ENCODE data around the gene FGF6.

The FGF6 gene

GRCh38 chr12:4445156-4446101 is at the start of gene FGF6:
FGF6 (minus strand) TSS chr12:4445815; CDS start chr12:4445570, 245 bp downstream.
- ChIA-PET POLR2A (interaction anchor here (0.9 kb wide), 1 partner anchor 8 kb away, joined by 3 read pairs; no protein-coding TSS in a partner anchor), CTCF (no interaction called here)
- no peak for DNase-seq (ENCODE audit: extremely low spot score)
- TF ChIP-seq SP1 (IDR thresholded peaks at IDR 0.05) (no peak), TARDBP (IDR thresholded peaks at IDR 0.05) (no peak), ARNT (IDR thresholded peaks at IDR 0.05) (no peak), NFRKB (IDR thresholded peaks at IDR 0.05) (no peak), ELF4 (IDR thresholded peaks at IDR 0.05) (no peak), FOXA1 (IDR thresholded peaks at IDR 0.05) (no peak), HDGF (IDR thresholded peaks at IDR 0.05; ENCODE audit: borderline replicate concordance) (no peak), LEF1 (IDR thresholded peaks at IDR 0.05; ENCODE audit: borderline replicate concordance) (no peak), FOXM1 (IDR thresholded peaks at IDR 0.05; ENCODE audit: borderline replicate concordance) (no peak), CTBP1 (IDR thresholded peaks at IDR 0.05; ENCODE audit: borderline replicate concordance) (no peak), ZNF384 (IDR thresholded peaks at IDR 0.05) (no peak), SUZ12 (IDR thresholded peaks at IDR 0.05) (no peak), FOXK2 (IDR thresholded peaks at IDR 0.05) (no peak), BHLHE40 (IDR thresholded peaks at IDR 0.05; ENCODE audit: borderline replicate concordance) (no peak), L3MBTL2 (conservative IDR thresholded peaks at IDR 0.05) (no peak)
- TF ChIP-seq, protein P1, sequence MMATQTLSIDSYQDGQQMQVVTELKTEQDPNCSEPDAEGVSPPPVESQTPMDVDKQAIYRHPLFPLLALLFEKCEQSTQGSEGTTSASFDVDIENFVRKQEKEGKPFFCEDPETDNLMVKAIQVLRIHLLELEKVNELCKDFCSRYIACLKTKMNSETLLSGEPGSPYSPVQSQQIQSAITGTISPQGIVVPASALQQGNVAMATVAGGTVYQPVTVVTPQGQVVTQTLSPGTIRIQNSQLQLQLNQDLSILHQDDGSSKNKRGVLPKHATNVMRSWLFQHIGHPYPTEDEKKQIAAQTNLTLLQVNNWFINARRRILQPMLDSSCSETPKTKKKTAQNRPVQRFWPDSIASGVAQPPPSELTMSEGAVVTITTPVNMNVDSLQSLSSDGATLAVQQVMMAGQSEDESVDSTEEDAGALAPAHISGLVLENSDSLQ (IDR thresholded peaks at IDR 0.05), result no peak

GRCh38 chr12:4490973-4491372 is 45.4 kb upstream of the FGF6 start:
- TF ChIP-seq CTBP1 (IDR thresholded peaks at IDR 0.05; ENCODE audit: borderline replicate concordance) (no peak), LEF1 (IDR thresholded peaks at IDR 0.05; ENCODE audit: borderline replicate concordance) (no peak), FOXK2 (IDR thresholded peaks at IDR 0.05) (no peak), NFRKB (IDR thresholded peaks at IDR 0.05) (no peak), TARDBP (IDR thresholded peaks at IDR 0.05) (no peak), SUZ12 (IDR thresholded peaks at IDR 0.05) (no peak), HDGF (IDR thresholded peaks at IDR 0.05; ENCODE audit: borderline replicate concordance) (no peak), FOXM1 (IDR thresholded peaks at IDR 0.05; ENCODE audit: borderline replicate concordance) (no peak), ZNF384 (IDR thresholded peaks at IDR 0.05) (no peak), ARNT (IDR thresholded peaks at IDR 0.05) (no peak), BHLHE40 (IDR thresholded peaks at IDR 0.05; ENCODE audit: borderline replicate concordance) (no peak), FOXA1 (IDR thresholded peaks at IDR 0.05) (no peak), L3MBTL2 (conservative IDR thresholded peaks at IDR 0.05) (no peak), SP1 (IDR thresholded peaks at IDR 0.05) (no peak), ELF4 (IDR thresholded peaks at IDR 0.05) (no peak)
- TF ChIP-seq, protein P1 (IDR thresholded peaks at IDR 0.05), result no peak
- POLR2A ChIA-PET, result no interaction called here
- DNase-seq (ENCODE audit: extremely low spot score), result no peak
- CTCF ChIA-PET, result no interaction called here

DNA sequence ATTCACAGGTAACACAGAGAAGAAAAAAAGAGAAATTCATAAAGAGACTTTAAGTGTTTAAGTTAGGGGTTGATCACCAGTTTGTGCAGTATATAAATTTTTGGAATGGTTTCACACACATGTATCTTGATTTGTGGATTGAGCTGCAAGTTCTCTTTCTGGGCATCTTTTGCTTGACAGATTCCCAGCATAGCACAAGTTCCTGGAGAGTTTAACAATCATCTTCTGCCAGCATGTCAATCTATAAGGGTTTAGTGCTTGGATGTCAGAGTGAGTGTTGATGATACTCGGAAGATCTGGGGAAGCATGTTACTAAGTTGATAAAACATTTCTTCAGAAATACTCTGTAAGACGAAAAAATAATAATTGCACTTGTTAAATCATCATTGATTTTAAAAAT is 43.9 kb upstream of the FGF6 start:
- no peak for DNase-seq (ENCODE audit: extremely low spot score)
- ChIA-PET CTCF (no interaction called here), POLR2A (no interaction called here)
- TF ChIP-seq L3MBTL2 (conservative IDR thresholded peaks at IDR 0.05), result no peak
- no peak for TF ChIP-seq SUZ12 (IDR thresholded peaks at IDR 0.05)
- no peak for TF ChIP-seq FOXA1 (IDR thresholded peaks at IDR 0.05)
- TF ChIP-seq FOXK2 (IDR thresholded peaks at IDR 0.05), result no peak
- TF ChIP-seq BHLHE40 (IDR thresholded peaks at IDR 0.05; ENCODE audit: borderline replicate concordance), result no peak
- no peak for TF ChIP-seq SP1 (IDR thresholded peaks at IDR 0.05)

- ChIA-PET CTCF (no interaction called here), POLR2A (no interaction called here)
- DNase-seq (ENCODE audit: extremely low spot score), result no peak
- no peak for TF ChIP-seq ZNF384 (IDR thresholded peaks at IDR 0.05)
- TF ChIP-seq, protein P1 (IDR thresholded peaks at IDR 0.05), result no peak
- TF ChIP-seq BHLHE40 (IDR thresholded peaks at IDR 0.05; ENCODE audit: borderline replicate concordance), result no peak
- no peak for TF ChIP-seq HDGF (IDR thresholded peaks at IDR 0.05; ENCODE audit: borderline replicate concordance)
- TF ChIP-seq SUZ12 (IDR thresholded peaks at IDR 0.05), result no peak
- no peak for TF ChIP-seq FOXK2 (IDR thresholded peaks at IDR 0.05)
- no peak for TF ChIP-seq FOXM1 (IDR thresholded peaks at IDR 0.05; ENCODE audit: borderline replicate concordance)
- no peak for TF ChIP-seq FOXA1 (IDR thresholded peaks at IDR 0.05)
- TF ChIP-seq ELF4 (IDR thresholded peaks at IDR 0.05), result no peak
- TF ChIP-seq CTBP1 (IDR thresholded peaks at IDR 0.05; ENCODE audit: borderline replicate concordance), result no peak
These were observed 41.4 kb upstream of the FGF6 start for GRCh38 chr12:4486980-4487379.

- ChIA-PET POLR2A (no interaction called here), CTCF (no interaction called here)
- TF ChIP-seq TARDBP (IDR thresholded peaks at IDR 0.05) (no peak), SUZ12 (IDR thresholded peaks at IDR 0.05) (no peak), LEF1 (IDR thresholded peaks at IDR 0.05; ENCODE audit: borderline replicate concordance) (no peak), SP1 (IDR thresholded peaks at IDR 0.05) (no peak), FOXA1 (IDR thresholded peaks at IDR 0.05) (no peak), ZNF384 (IDR thresholded peaks at IDR 0.05) (no peak), ELF4 (IDR thresholded peaks at IDR 0.05) (no peak), NFRKB (IDR thresholded peaks at IDR 0.05) (no peak), FOXM1 (IDR thresholded peaks at IDR 0.05; ENCODE audit: borderline replicate concordance) (no peak), BHLHE40 (IDR thresholded peaks at IDR 0.05; ENCODE audit: borderline replicate concordance) (no peak), CTBP1 (IDR thresholded peaks at IDR 0.05; ENCODE audit: borderline replicate concordance) (no peak), HDGF (IDR thresholded peaks at IDR 0.05; ENCODE audit: borderline replicate concordance) (no peak), L3MBTL2 (conservative IDR thresholded peaks at IDR 0.05) (no peak), FOXK2 (IDR thresholded peaks at IDR 0.05) (no peak), ARNT (IDR thresholded peaks at IDR 0.05) (no peak)
- TF ChIP-seq, protein P1 (IDR thresholded peaks at IDR 0.05), result no peak
- no peak for DNase-seq (ENCODE audit: extremely low spot score)
These were observed 40.6 kb upstream of the FGF6 start for GRCh38 chr12:4486049-4486699.
